Activated naive CD8-positive, alpha-beta T cell (primary cell): ENCODE data around the gene TTLL8.
A peak's percentile ranks its signal among the peaks of the same experiment; 100 is the strongest.

ENCODE experiments used
- H3K27ac Mint-ChIP-seq: one replicate; pipeline ENCODE4 v1.8.0; 2021; ENCODE audit warnings: mixed read lengths
- H3K27me3 Mint-ChIP-seq: one replicate; pipeline ENCODE4 v1.8.0; 2021; ENCODE audit warnings: mixed read lengths
- H3K36me3 Mint-ChIP-seq: one replicate; pipeline ENCODE4 v1.8.0; 2021; ENCODE audit warnings: mixed read lengths
- H3K4me1 Mint-ChIP-seq: one replicate; pipeline ENCODE4 v1.8.0; 2021; ENCODE audit warnings: low read depth, mixed read lengths
- H3K4me3 Mint-ChIP-seq: one replicate; pipeline ENCODE4 v1.8.0; 2021; ENCODE audit warnings: mild to moderate bottlenecking, mixed read lengths
- H3K9me3 Mint-ChIP-seq: one replicate; pipeline ENCODE4 v1.8.0; 2021; ENCODE audit warnings: low read depth, mixed read lengths

TTLL8 gene

GRCh38 chr22:50030297-50031188, 27.6 kb downstream of the TTLL8 start:
- no peaks in the 10 kb centered on the region for H3K36me3 Mint-ChIP-seq
- H3K4me3 Mint-ChIP-seq: no peak overlapping the region
- H3K4me1 Mint-ChIP-seq: peaks cover 17% of the 10 kb centered on the region
- H3K9me3 Mint-ChIP-seq: no peaks in the 10 kb centered on the region
- peaks cover 3% of the 10 kb centered on the region for H3K27me3 Mint-ChIP-seq
- no peak overlapping the region for H3K27ac Mint-ChIP-seq

GRCh38 chr22:50027639-50028537, 30.2 kb downstream of the TTLL8 start:
- Mint-ChIP-seq H3K4me1 (peaks cover 8% of the 10 kb centered on the region), H3K4me3 (peak overlapping the region; percentile 60), H3K27ac (peak overlapping the region; percentile 80), H3K36me3 (no peaks in the 10 kb centered on the region), H3K27me3 (no peaks in the 10 kb centered on the region), H3K9me3 (no peaks in the 10 kb centered on the region)

DNA sequence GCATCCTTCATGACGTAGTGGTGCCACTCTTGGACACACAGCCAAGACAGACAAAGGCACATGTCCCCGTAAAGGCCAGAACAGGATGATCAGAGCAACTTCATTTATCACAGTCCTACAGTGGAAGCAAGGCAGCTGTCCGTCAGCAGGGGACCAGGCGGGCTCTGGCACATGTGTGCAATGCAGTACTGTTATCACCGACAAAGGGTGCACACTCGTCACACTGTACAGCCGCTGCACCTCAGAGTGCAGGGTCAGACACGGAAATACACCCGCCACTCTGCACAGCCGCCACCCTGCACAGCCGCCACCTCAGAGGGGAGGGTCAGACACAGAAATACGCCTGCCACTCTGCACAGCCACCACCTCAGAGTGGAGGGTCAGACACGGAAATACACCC, 32.1 kb downstream of the TTLL8 start:
- Mint-ChIP-seq H3K4me3 (no peak overlapping the region), H3K4me1 (peaks cover 8% of the 10 kb centered on the region), H3K27ac (peak overlapping the region; percentile 23), H3K9me3 (no peaks in the 10 kb centered on the region), H3K36me3 (no peaks in the 10 kb centered on the region), H3K27me3 (no peaks in the 10 kb centered on the region)

DNA sequence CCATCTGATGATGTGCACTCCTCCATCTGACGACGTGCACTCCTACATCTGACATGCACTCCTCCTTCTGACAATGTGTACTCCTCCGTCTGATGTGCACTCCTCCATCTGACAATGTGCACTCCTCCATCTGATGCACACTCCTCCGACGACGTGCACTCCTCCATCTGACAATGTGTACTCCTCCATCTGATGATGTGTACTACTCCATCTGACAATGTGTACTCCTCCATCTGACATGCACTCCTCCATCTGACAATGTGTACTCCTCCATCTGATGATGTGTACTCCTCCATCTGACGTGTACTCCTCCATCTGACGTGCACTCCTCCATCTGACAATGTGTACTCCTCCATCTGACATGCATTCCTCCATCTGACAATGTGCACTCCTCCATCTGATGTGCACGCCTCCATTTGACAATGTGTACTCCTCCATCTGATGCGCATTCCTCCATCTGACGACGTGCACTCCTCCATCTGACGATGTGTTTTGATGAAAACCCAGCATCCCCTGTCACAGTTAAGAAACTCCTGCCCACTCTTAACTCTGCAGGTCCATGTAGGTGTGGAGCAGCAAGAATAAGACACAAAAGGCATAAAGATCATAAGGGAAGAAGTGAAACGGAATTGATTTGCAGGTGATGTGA, 35.8 kb downstream of the TTLL8 start:
- Mint-ChIP-seq H3K36me3 (no peaks in the 10 kb centered on the region), H3K9me3 (no peaks in the 10 kb centered on the region), H3K27ac (no peak overlapping the region), H3K27me3 (no peaks in the 10 kb centered on the region), H3K4me3 (no peak overlapping the region), H3K4me1 (no peaks in the 10 kb centered on the region)

DNA sequence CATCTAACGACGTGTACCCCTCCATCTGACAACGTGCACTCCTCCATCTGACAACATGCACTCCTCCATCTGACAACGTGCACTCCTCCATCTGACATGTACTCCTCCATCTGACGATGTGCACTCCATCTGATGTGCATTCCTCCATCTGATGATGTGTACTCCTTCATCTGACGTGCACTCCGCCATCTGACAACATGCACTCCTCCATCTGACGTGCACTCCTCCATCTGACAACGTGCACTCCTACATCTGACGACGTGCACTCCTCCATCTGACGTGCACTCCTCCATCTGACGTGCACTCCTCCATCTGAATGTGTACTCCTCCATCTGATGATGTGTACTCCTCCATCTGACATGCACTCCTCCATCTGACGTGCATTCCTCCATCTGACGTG, 37.5 kb downstream of the TTLL8 start:
- Mint-ChIP-seq H3K4me3 (no peak overlapping the region), H3K27me3 (no peaks in the 10 kb centered on the region), H3K27ac (no peak overlapping the region), H3K9me3 (no peaks in the 10 kb centered on the region), H3K4me1 (peaks cover 4% of the 10 kb centered on the region), H3K36me3 (no peaks in the 10 kb centered on the region)

GRCh38 chr22:50019316-50019715, 38.8 kb downstream of the TTLL8 start:
- Mint-ChIP-seq H3K4me3 (peak overlapping the region; percentile 55), H3K9me3 (no peaks in the 10 kb centered on the region), H3K27ac (peak overlapping the region; percentile 93), H3K27me3 (no peaks in the 10 kb centered on the region), H3K4me1 (peaks cover 4% of the 10 kb centered on the region), H3K36me3 (no peaks in the 10 kb centered on the region)

DNA sequence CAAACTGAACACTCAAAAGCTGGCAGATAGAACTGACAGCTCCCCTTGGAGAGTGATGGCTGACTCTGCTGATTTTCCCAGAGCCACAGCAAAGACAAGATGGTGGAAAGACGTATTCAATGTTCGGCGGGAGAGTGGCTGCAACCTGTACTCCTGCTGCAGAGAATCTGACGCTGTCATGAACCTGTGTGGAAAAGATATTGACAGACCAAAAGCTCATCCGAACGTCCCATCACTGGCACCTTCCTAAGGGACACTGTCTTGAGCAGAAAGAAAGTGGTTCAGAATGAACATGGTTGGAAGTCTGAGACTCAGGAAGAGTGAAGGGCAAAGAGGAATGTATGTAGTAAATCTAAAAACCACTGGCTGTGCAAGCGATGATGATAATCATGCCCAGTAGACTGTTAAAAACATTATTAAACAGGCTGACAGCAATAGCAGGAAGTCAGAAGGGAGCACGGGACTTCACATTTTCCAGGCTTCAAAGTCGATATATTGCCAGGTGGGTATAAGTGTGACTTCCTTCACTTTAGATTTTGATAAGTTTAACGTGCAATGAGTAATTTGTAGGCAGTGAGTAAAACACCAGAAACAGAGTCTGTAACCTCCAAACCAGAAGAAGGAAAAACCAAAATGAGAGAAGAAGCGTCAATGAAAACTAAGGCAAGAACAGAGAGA, 39.4 kb downstream of the TTLL8 start:
- Mint-ChIP-seq H3K4me1 (peaks cover 6% of the 10 kb centered on the region), H3K36me3 (no peaks in the 10 kb centered on the region), H3K27ac (peak overlapping the region; percentile 93), H3K9me3 (no peaks in the 10 kb centered on the region), H3K4me3 (peak overlapping the region; percentile 55), H3K27me3 (no peaks in the 10 kb centered on the region)

GRCh38 chr22:50017701-50018224, 40.3 kb downstream of the TTLL8 start:
- peak overlapping the region; percentile 93 for H3K27ac Mint-ChIP-seq
- no peaks in the 10 kb centered on the region for H3K9me3 Mint-ChIP-seq
- H3K27me3 Mint-ChIP-seq: no peaks in the 10 kb centered on the region
- peaks cover 9% of the 10 kb centered on the region for H3K4me1 Mint-ChIP-seq
- no peaks in the 10 kb centered on the region for H3K36me3 Mint-ChIP-seq
- H3K4me3 Mint-ChIP-seq: peak overlapping the region; percentile 72

DNA sequence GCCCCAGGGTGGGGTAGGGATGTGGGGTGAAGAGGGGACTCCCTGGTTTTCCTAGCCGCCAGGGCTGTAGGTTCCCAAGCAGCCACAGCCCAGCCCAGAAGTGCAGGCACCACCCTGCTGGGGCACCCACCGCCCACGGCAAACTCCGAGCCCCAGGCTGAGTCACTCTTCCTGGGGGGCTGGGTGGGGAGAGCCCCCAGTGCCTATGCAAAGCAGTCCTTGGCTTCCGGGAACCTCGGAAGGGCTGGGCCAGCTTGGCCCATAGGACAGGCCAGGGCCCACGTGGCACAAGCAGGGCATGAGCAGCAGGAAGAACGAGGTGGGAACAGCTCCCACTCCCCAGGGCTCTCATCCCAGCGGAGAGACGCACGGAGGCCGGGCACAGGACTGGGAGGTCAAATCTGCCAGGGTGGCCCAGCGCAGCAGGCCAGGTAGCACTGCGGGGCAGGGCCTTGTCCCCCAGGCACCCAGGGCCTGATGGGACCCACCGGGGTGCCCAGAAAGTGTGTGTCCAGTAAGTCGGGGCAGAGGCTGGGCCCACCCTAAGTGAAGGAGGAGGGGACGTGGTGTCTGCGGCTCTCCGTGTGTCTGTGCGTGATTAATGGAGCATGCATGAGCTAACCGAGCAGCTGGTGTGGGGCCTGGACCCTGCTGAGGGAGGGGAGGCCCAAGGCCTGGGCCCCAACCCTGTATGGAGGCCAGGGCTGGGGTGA, 41.0 kb downstream of the TTLL8 start:
- Mint-ChIP-seq H3K4me3 (peak overlapping the region; percentile 72), H3K27ac (peak overlapping the region; percentile 93), H3K9me3 (no peaks in the 10 kb centered on the region), H3K36me3 (no peaks in the 10 kb centered on the region), H3K4me1 (peaks cover 9% of the 10 kb centered on the region), H3K27me3 (no peaks in the 10 kb centered on the region)

DNA sequence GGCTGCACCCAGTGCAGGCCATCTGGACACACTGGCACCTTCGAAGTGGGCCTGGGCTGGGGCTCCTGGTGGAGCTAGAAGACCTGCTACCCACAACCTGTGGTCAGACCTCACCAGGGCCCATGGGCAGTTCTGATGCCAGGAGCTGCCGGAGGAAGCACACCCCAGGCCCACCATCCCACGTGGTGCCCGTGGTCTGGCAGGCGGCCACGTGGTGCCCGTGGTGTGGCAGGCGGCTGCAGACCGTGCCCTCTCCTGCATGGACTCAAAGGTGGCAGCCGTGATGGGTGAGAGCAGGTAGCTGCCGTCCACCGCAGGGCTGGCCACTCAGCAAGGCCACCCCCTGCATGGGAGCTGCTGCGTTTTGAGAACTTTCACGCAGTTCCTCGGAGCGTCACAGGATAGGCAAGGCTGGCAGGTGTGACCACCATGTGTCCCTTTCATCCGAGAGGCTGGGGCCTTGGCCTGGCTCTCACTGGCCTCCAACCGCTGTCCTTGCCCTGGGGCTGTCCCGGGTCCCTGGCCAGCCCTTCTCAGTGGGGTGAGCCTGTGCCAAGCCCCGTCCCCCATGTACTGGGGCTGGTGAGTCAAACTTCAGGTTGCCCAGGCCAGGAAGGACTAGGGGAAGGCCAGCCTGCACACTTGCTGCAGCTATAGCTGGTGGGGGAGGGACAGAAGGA, 41.6 kb downstream of the TTLL8 start:
- H3K4me3 Mint-ChIP-seq: no peak overlapping the region
- peak overlapping the region; percentile 93 for H3K27ac Mint-ChIP-seq
- H3K9me3 Mint-ChIP-seq: no peaks in the 10 kb centered on the region
- H3K27me3 Mint-ChIP-seq: peaks cover 2% of the 10 kb centered on the region
- peaks cover 15% of the 10 kb centered on the region for H3K4me1 Mint-ChIP-seq
- no peaks in the 10 kb centered on the region for H3K36me3 Mint-ChIP-seq

GRCh38 chr22:50015451-50016307, 42.4 kb downstream of the TTLL8 start:
- Mint-ChIP-seq H3K27ac (no peak overlapping the region), H3K27me3 (peaks cover 2% of the 10 kb centered on the region), H3K36me3 (no peaks in the 10 kb centered on the region), H3K4me3 (no peak overlapping the region), H3K9me3 (no peaks in the 10 kb centered on the region), H3K4me1 (peaks cover 18% of the 10 kb centered on the region)

- Mint-ChIP-seq H3K27ac (no peak overlapping the region), H3K36me3 (no peaks in the 10 kb centered on the region), H3K4me3 (no peak overlapping the region), H3K4me1 (peaks cover 18% of the 10 kb centered on the region), H3K9me3 (no peaks in the 10 kb centered on the region), H3K27me3 (peaks cover 2% of the 10 kb centered on the region)
These were observed 43.3 kb downstream of the TTLL8 start for GRCh38 chr22:50014655-50015401.
